SH-SY5Y (cell line): ENCODE measurements around the gene ASCL1.

Source experiments
- GATA2 ChIP-seq: IDR thresholded peaks from 2 replicates; pipeline ENCODE4 v1.6.1; 2011; ENCODE audit warnings: mild to moderate bottlenecking, low read depth, low read length
- GATA3 ChIP-seq: IDR thresholded peaks from 2 replicates; pipeline ENCODE4 v1.6.1; 2011; ENCODE audit warnings: low read depth, mild to moderate bottlenecking, low read length, moderate library complexity

The ASCL1 gene

GRCh38 chr12:102990419-102990818 lies 32.9 kb downstream of the ASCL1 start:
- no peak for TF ChIP-seq GATA2
- TF ChIP-seq GATA3: no peak

GRCh38 chr12:102992297-102992696 lies 34.8 kb downstream of the ASCL1 start:
- TF ChIP-seq GATA3 (no peak), GATA2 (no peak)

GRCh38 chr12:102992720-102993119 lies 35.2 kb downstream of the ASCL1 start:
- TF ChIP-seq GATA3 (no peak), GATA2 (no peak)

GRCh38 chr12:102993537-102993936 lies 36.1 kb downstream of the ASCL1 start:
- TF ChIP-seq GATA3 (no peak), GATA2 (no peak)

GRCh38 chr12:102995372-102995771 lies 37.9 kb downstream of the ASCL1 start:
- TF ChIP-seq GATA2 (no peak), GATA3 (no peak)
